ENCODE measurements around the gene SEPTIN6. TPM values are rescaled to one million over a fixed set of nuclear protein-coding genes. Genes with fewer than 3 reads are reported as not detected.
A peak's percentile ranks its signal among the peaks of the same experiment; 100 is the strongest.

The SEPTIN6 gene
- total RNA-seq, 1 donor from 2014 or later, result 39.4 TPM

- H3K4me3 Mint-ChIP-seq, result no peak overlapping the region
- H3K4me1 Mint-ChIP-seq, result no peaks in the 10 kb centered on the region
- no peaks in the 10 kb centered on the region for H3K36me3 Mint-ChIP-seq (ENCODE audit: low read depth)
- H3K27me3 Mint-ChIP-seq (ENCODE audit: low read depth), result no peaks in the 10 kb centered on the region
- H3K9me3 Mint-ChIP-seq, result peaks cover 6% of the 10 kb centered on the region
- TF ChIP-seq CTCF (conservative IDR thresholded peaks at IDR 0.05), result no peak
- no peak overlapping the region for H3K27ac Mint-ChIP-seq (ENCODE audit: unreplicated experiment)
- DNase-seq (ENCODE audit: low read depth, low spot score), result no peak
Observed at GRCh38 chrX:119709630-119710029, 16.7 kb upstream of the SEPTIN6 start.

GRCh38 chrX:119708936-119709335 is 16.0 kb upstream of the SEPTIN6 start:
- H3K36me3 Mint-ChIP-seq (ENCODE audit: low read depth), result no peaks in the 10 kb centered on the region
- no peaks in the 10 kb centered on the region for H3K27me3 Mint-ChIP-seq (ENCODE audit: low read depth)
- no peak overlapping the region for H3K27ac Mint-ChIP-seq (ENCODE audit: unreplicated experiment)
- H3K4me3 Mint-ChIP-seq, result no peak overlapping the region
- no peak for DNase-seq (ENCODE audit: low read depth, low spot score)
- no peaks in the 10 kb centered on the region for H3K4me1 Mint-ChIP-seq
- no peak for TF ChIP-seq CTCF (conservative IDR thresholded peaks at IDR 0.05)
- peaks cover 9% of the 10 kb centered on the region for H3K9me3 Mint-ChIP-seq

GRCh38 chrX:119706616-119707015 is 13.6 kb upstream of the SEPTIN6 start:
- Mint-ChIP-seq H3K9me3 (peaks cover 11% of the 10 kb centered on the region), H3K36me3 (ENCODE audit: low read depth) (no peaks in the 10 kb centered on the region), H3K27me3 (ENCODE audit: low read depth) (no peaks in the 10 kb centered on the region), H3K27ac (ENCODE audit: unreplicated experiment) (no peak overlapping the region), H3K4me3 (no peak overlapping the region), H3K4me1 (no peaks in the 10 kb centered on the region)
- DNase-seq (ENCODE audit: low read depth, low spot score), result no peak
- TF ChIP-seq CTCF (conservative IDR thresholded peaks at IDR 0.05), result no peak

- Mint-ChIP-seq H3K36me3 (ENCODE audit: low read depth) (peaks cover 4% of the 10 kb centered on the region), H3K9me3 (peaks cover 6% of the 10 kb centered on the region), H3K27me3 (ENCODE audit: low read depth) (no peaks in the 10 kb centered on the region), H3K4me3 (no peak overlapping the region), H3K27ac (ENCODE audit: unreplicated experiment) (no peak overlapping the region), H3K4me1 (peaks cover 13% of the 10 kb centered on the region)
- TF ChIP-seq CTCF (conservative IDR thresholded peaks at IDR 0.05), result peak; percentile 65
- peak; percentile 8 for DNase-seq (ENCODE audit: low read depth, low spot score)
Observed at GRCh38 chrX:119698845-119699244, 5.9 kb upstream of the SEPTIN6 start.

GRCh38 chrX:119696251-119696890 is 3.4 kb upstream of the SEPTIN6 start:
- no peak overlapping the region for H3K27ac Mint-ChIP-seq (ENCODE audit: unreplicated experiment)
- peaks cover 13% of the 10 kb centered on the region for H3K4me1 Mint-ChIP-seq
- H3K9me3 Mint-ChIP-seq, result peaks cover 3% of the 10 kb centered on the region
- TF ChIP-seq CTCF (conservative IDR thresholded peaks at IDR 0.05), result no peak
- H3K4me3 Mint-ChIP-seq, result peak overlapping the region; percentile 80
- H3K36me3 Mint-ChIP-seq (ENCODE audit: low read depth), result peaks cover 4% of the 10 kb centered on the region
- H3K27me3 Mint-ChIP-seq (ENCODE audit: low read depth), result no peaks in the 10 kb centered on the region
- no peak for DNase-seq (ENCODE audit: low read depth, low spot score)

Data from neural crest cell (in vitro differentiated cells).